DMS114 treated with DMSO at 0.1 percent for 48 hours (cell line): ENCODE measurements around the gene SH3BP5.

ENCODE experiments used
- DNase-seq: peaks from one replicate; lab custom pipeline; 2025; ENCODE audit not compliant: unreplicated experiment; lab: John Stamatoyannopoulos, UW

SH3BP5 gene

GRCh38 chr3:15326037-15326436 lies 6.3 kb downstream of the SH3BP5 start:
- no peak for DNase-seq

- DNase-seq = no peak
These were observed 7.2 kb downstream of the SH3BP5 start for GRCh38 chr3:15325228-15325627.

- DNase-seq = no peak
These were observed 8.0 kb downstream of the SH3BP5 start for GRCh38 chr3:15324379-15324808.

- no peak for DNase-seq
These were observed 9.3 kb downstream of the SH3BP5 start for GRCh38 chr3:15323063-15323462.

GRCh38 chr3:15321349-15321748 lies 11.0 kb downstream of the SH3BP5 start:
- DNase-seq = no peak

- DNase-seq = no peak
These were observed 12.8 kb downstream of the SH3BP5 start for GRCh38 chr3:15319575-15319974.

- no peak for DNase-seq
These were observed 13.2 kb downstream of the SH3BP5 start for GRCh38 chr3:15319136-15319535.

- no peak for DNase-seq
These were observed 13.7 kb downstream of the SH3BP5 start for GRCh38 chr3:15318661-15319060.

- no peak for DNase-seq
These were observed 15.4 kb downstream of the SH3BP5 start for GRCh38 chr3:15316998-15317435.

GRCh38 chr3:15315003-15315402 lies 17.4 kb downstream of the SH3BP5 start:
- no peak for DNase-seq

GRCh38 chr3:15314276-15314675 lies 18.1 kb downstream of the SH3BP5 start:
- DNase-seq = no peak

- no peak for DNase-seq
These were observed 18.9 kb downstream of the SH3BP5 start for GRCh38 chr3:15313461-15313860.

- DNase-seq = no peak
These were observed 19.8 kb downstream of the SH3BP5 start for GRCh38 chr3:15312550-15312949.

GRCh38 chr3:15310491-15311370 lies 21.7 kb downstream of the SH3BP5 start:
- DNase-seq = no peak

GRCh38 chr3:15309662-15310335 lies 22.6 kb downstream of the SH3BP5 start:
- no peak for DNase-seq

- DNase-seq = no peak
These were observed 24.8 kb downstream of the SH3BP5 start for GRCh38 chr3:15307580-15307979.

- no peak for DNase-seq
These were observed 25.4 kb downstream of the SH3BP5 start for GRCh38 chr3:15306979-15307359.

- no peak for DNase-seq
These were observed 27.0 kb downstream of the SH3BP5 start for GRCh38 chr3:15305359-15305844.

GRCh38 chr3:15303728-15304127 lies 28.7 kb downstream of the SH3BP5 start:
- no peak for DNase-seq

- DNase-seq = no peak
These were observed 29.2 kb downstream of the SH3BP5 start for GRCh38 chr3:15303216-15303615.

GRCh38 chr3:15301761-15302160 lies 30.6 kb downstream of the SH3BP5 start:
- DNase-seq = no peak
